ENCODE data around the gene CES2.
"Not testable (repeated sequence)": the region's sequence is repeated elsewhere in the genome, so short reads cannot be mapped to it uniquely, and the experiment has no call there.

CES2 gene

GRCh38 chr16:66891797-66892196, 43.5 kb upstream of the CES2 start:
- Histone ChIP-seq H3K9ac (ENCODE audit: insufficient read length) (no peak overlapping the region), H3K36me3 (ENCODE audit: insufficient read depth, low read length) (no peaks in the 10 kb centered on the region), H3K9me3 (ENCODE audit: low read depth, low read length) (no peaks in the 10 kb centered on the region), H3K4me3 (no peak overlapping the region), H3K27ac (no peak overlapping the region)
- TF ChIP-seq POLR2AphosphoS5 (IDR thresholded peaks at IDR 0.05; ENCODE audit: borderline replicate concordance, low read depth, low read length) (no peak), EZH2 (IDR thresholded peaks at IDR 0.05) (no peak), FOXP2 (optimal IDR thresholded peaks at IDR 0.05; ENCODE audit: control extremely low read depth, extremely low read length, insufficient read depth) (no peak)
- no peak for DNase-seq (ENCODE audit: low read depth, low spot score)

DNA sequence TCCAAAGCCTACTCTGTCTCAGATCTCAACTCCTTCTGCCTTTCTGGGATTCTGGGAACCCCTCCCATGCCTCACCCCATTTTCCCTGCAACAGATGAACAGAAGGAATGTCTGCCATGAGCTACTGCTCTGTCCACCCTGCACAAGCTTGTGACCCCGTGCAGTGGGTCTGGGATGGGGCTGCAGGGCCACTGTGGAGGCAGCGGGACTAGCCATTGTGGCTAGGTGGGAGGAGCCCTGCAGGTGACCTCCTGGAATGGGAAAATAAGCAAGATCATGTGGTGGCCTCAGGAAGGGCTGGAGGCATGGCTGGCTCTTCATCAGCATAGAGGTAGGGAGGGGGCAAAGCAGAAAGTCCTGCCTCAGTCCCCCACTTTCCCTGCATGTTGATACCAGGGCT, 41.3 kb upstream of the CES2 start:
- TF ChIP-seq EZH2 (IDR thresholded peaks at IDR 0.05) = no peak
- no peak for TF ChIP-seq FOXP2 (optimal IDR thresholded peaks at IDR 0.05; ENCODE audit: control extremely low read depth, extremely low read length, insufficient read depth)
- TF ChIP-seq POLR2AphosphoS5 (IDR thresholded peaks at IDR 0.05; ENCODE audit: borderline replicate concordance, low read depth, low read length) = no peak
- Histone ChIP-seq H3K9ac (ENCODE audit: insufficient read length) (no peak overlapping the region), H3K9me3 (ENCODE audit: low read depth, low read length) (no peaks in the 10 kb centered on the region), H3K36me3 (ENCODE audit: insufficient read depth, low read length) (no peaks in the 10 kb centered on the region), H3K4me3 (no peak overlapping the region), H3K27ac (no peak overlapping the region)
- no peak for DNase-seq (ENCODE audit: low read depth, low spot score)

GRCh38 chr16:66894948-66895688, 40.2 kb upstream of the CES2 start:
- no peak for TF ChIP-seq FOXP2 (optimal IDR thresholded peaks at IDR 0.05; ENCODE audit: control extremely low read depth, extremely low read length, insufficient read depth)
- no peak for TF ChIP-seq POLR2AphosphoS5 (IDR thresholded peaks at IDR 0.05; ENCODE audit: borderline replicate concordance, low read depth, low read length)
- TF ChIP-seq EZH2 (IDR thresholded peaks at IDR 0.05) = no peak
- no peaks in the 10 kb centered on the region for H3K36me3 ChIP-seq (ENCODE audit: insufficient read depth, low read length)
- DNase-seq (ENCODE audit: low read depth, low spot score) = no peak

DNA sequence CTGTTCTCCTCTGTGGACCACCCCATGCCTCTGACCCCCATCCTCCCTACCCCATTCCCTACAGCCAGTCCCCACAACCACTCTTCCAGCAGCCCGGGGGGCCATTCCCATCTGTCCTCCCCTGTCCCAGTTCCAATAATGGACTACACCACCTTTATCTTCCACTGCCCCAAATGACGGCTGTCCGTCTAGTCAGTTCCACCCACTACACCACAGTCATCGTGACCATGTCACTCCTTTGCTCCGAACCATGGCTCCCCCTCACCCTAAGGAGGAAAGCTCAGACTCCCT, 39.7 kb upstream of the CES2 start:
- H3K9ac ChIP-seq (ENCODE audit: insufficient read length) = no peak overlapping the region
- H3K36me3 ChIP-seq (ENCODE audit: insufficient read depth, low read length) = no peaks in the 10 kb centered on the region
- DNase-seq (ENCODE audit: low read depth, low spot score) = no peak
- no peaks in the 10 kb centered on the region for H3K9me3 ChIP-seq (ENCODE audit: low read depth, low read length)
- no peak overlapping the region for H3K4me3 ChIP-seq
- TF ChIP-seq POLR2AphosphoS5 (IDR thresholded peaks at IDR 0.05; ENCODE audit: borderline replicate concordance, low read depth, low read length) = no peak
- no peak for TF ChIP-seq FOXP2 (optimal IDR thresholded peaks at IDR 0.05; ENCODE audit: control extremely low read depth, extremely low read length, insufficient read depth)
- TF ChIP-seq EZH2 (IDR thresholded peaks at IDR 0.05) = no peak
- H3K27ac ChIP-seq = no peak overlapping the region

More at GRCh38 chr16:66894948-66895688, 40.2 kb upstream of the CES2 start:
- Histone ChIP-seq H3K9me3 (ENCODE audit: low read depth, low read length) (no peaks in the 10 kb centered on the region), H3K9ac (ENCODE audit: insufficient read length) (no peak overlapping the region), H3K4me3 (no peak overlapping the region), H3K27ac (no peak overlapping the region)

DNA sequence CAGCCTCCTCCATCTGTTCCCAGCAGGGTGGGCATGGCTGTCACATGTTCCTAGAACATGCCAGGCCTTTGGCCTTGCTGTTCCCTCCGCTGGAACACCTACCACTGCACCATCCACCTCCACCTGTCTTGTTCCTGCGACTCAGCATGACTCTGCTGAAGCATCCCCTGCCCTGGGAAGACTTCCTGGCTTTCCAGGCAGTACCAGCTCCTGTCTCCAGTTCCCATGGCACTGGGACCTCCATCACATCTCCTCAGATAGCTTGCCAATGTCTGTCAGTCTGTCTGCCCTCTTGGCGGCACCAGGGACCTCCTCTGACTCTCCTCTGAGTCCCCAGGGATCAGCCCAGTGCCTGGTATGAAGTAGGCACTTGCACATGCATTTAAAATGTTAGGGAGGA, 39.3 kb upstream of the CES2 start:
- TF ChIP-seq POLR2AphosphoS5 (IDR thresholded peaks at IDR 0.05; ENCODE audit: borderline replicate concordance, low read depth, low read length) (no peak), FOXP2 (optimal IDR thresholded peaks at IDR 0.05; ENCODE audit: control extremely low read depth, extremely low read length, insufficient read depth) (no peak), EZH2 (IDR thresholded peaks at IDR 0.05) (no peak)
- Histone ChIP-seq H3K9ac (ENCODE audit: insufficient read length) (no peak overlapping the region), H3K36me3 (ENCODE audit: insufficient read depth, low read length) (no peaks in the 10 kb centered on the region), H3K4me3 (no peak overlapping the region), H3K27ac (no peak overlapping the region), H3K9me3 (ENCODE audit: low read depth, low read length) (no peaks in the 10 kb centered on the region)
- DNase-seq (ENCODE audit: low read depth, low spot score) = no peak

DNA sequence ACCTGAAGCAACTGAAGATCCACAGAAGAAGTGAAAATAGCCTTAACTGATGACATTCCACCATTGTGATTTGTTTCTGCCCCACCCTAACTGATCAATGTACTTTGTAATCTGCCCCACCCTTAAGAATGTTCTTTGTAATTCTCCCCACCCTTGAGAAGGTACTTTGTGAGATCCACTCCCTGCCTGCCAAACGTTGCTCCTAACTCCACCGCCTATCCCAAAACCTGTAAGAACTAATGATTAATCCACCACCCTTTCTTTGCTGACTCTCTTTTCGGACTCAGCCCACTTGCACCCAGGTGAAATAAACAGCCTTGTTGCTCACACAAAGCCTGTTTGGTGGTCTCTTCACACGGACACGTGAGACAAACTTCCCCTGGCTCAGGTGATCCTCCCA, 38.6 kb upstream of the CES2 start:
- not testable (repeated sequence) for H3K36me3 ChIP-seq (ENCODE audit: insufficient read depth, low read length); H3K4me3 ChIP-seq; H3K9ac ChIP-seq (ENCODE audit: insufficient read length); H3K9me3 ChIP-seq (ENCODE audit: low read depth, low read length); DNase-seq (ENCODE audit: low read depth, low spot score); H3K27ac ChIP-seq

GRCh38 chr16:66898207-66898606, 37.1 kb upstream of the CES2 start:
- Histone ChIP-seq H3K9ac (ENCODE audit: insufficient read length) (no peak overlapping the region), H3K4me3 (no peak overlapping the region), H3K9me3 (ENCODE audit: low read depth, low read length) (no peaks in the 10 kb centered on the region), H3K27ac (no peak overlapping the region), H3K36me3 (ENCODE audit: insufficient read depth, low read length) (no peaks in the 10 kb centered on the region)
- no peak for DNase-seq (ENCODE audit: low read depth, low spot score)
- TF ChIP-seq FOXP2 (optimal IDR thresholded peaks at IDR 0.05; ENCODE audit: control extremely low read depth, extremely low read length, insufficient read depth) = no peak
- no peak for TF ChIP-seq EZH2 (IDR thresholded peaks at IDR 0.05)
- TF ChIP-seq POLR2AphosphoS5 (IDR thresholded peaks at IDR 0.05; ENCODE audit: borderline replicate concordance, low read depth, low read length) = no peak

DNA sequence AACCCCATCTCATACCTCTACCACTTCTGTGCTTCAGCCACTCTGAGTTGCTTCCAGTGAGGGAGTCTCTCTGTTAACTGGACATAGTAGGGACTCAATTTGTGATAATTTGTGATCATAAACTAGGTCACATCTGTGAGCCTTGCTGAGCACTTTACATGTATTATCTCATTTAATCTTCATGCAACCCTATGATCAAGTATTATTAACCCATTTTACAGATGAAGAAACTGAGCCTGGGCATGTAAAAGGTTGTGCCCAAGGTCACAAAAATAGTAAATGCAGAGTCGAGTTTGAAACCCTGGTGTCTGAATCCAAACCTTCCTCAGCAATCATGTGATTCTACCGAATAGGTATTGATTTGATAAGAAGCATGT, 36.4 kb upstream of the CES2 start:
- Histone ChIP-seq H3K9ac (ENCODE audit: insufficient read length) (no peak overlapping the region), H3K36me3 (ENCODE audit: insufficient read depth, low read length) (no peaks in the 10 kb centered on the region), H3K27ac (no peak overlapping the region), H3K9me3 (ENCODE audit: low read depth, low read length) (no peaks in the 10 kb centered on the region), H3K4me3 (no peak overlapping the region)
- no peak for TF ChIP-seq EZH2 (IDR thresholded peaks at IDR 0.05)
- TF ChIP-seq FOXP2 (optimal IDR thresholded peaks at IDR 0.05; ENCODE audit: control extremely low read depth, extremely low read length, insufficient read depth) = no peak
- TF ChIP-seq POLR2AphosphoS5 (IDR thresholded peaks at IDR 0.05; ENCODE audit: borderline replicate concordance, low read depth, low read length) = no peak
- DNase-seq (ENCODE audit: low read depth, low spot score) = no peak

GRCh38 chr16:66899310-66899944, 35.9 kb upstream of the CES2 start:
- TF ChIP-seq FOXP2 (optimal IDR thresholded peaks at IDR 0.05; ENCODE audit: control extremely low read depth, extremely low read length, insufficient read depth) (no peak), EZH2 (IDR thresholded peaks at IDR 0.05) (no peak), POLR2AphosphoS5 (IDR thresholded peaks at IDR 0.05; ENCODE audit: borderline replicate concordance, low read depth, low read length) (no peak)
- DNase-seq (ENCODE audit: low read depth, low spot score) = no peak
- no peaks in the 10 kb centered on the region for H3K36me3 ChIP-seq (ENCODE audit: insufficient read depth, low read length)
- no peaks in the 10 kb centered on the region for H3K9me3 ChIP-seq (ENCODE audit: low read depth, low read length)
- no peak overlapping the region for H3K4me3 ChIP-seq
- no peak overlapping the region for H3K27ac ChIP-seq
- H3K9ac ChIP-seq (ENCODE audit: insufficient read length) = no peak overlapping the region

Data from SK-N-MC (cell line).